OCI-LY1 (cell line): ENCODE measurements around the gene NPAS3.

Source experiments
- EZH2 ChIP-seq: fragments of 200-600 bp; sonication (generic), shearing (Covaris generic); IDR thresholded peaks from 2 replicates; pipeline ENCODE4 v1.8.0; 2017; ENCODE audit warnings: borderline replicate concordance, mixed run types, mild to moderate bottlenecking, antibody characterized with exemption, low read length, moderate library complexity, mixed read lengths
- TF ChIP-seq, protein P1 (sequence below): fragments of 200-600 bp; sonication (generic), shearing (Covaris generic); IDR thresholded peaks from 2 replicates; pipeline ENCODE4 v1.5.1; 2017; ENCODE audit warnings: mild to moderate bottlenecking, antibody characterized with exemption, low read length, moderate library complexity, mixed read lengths

DNA sequence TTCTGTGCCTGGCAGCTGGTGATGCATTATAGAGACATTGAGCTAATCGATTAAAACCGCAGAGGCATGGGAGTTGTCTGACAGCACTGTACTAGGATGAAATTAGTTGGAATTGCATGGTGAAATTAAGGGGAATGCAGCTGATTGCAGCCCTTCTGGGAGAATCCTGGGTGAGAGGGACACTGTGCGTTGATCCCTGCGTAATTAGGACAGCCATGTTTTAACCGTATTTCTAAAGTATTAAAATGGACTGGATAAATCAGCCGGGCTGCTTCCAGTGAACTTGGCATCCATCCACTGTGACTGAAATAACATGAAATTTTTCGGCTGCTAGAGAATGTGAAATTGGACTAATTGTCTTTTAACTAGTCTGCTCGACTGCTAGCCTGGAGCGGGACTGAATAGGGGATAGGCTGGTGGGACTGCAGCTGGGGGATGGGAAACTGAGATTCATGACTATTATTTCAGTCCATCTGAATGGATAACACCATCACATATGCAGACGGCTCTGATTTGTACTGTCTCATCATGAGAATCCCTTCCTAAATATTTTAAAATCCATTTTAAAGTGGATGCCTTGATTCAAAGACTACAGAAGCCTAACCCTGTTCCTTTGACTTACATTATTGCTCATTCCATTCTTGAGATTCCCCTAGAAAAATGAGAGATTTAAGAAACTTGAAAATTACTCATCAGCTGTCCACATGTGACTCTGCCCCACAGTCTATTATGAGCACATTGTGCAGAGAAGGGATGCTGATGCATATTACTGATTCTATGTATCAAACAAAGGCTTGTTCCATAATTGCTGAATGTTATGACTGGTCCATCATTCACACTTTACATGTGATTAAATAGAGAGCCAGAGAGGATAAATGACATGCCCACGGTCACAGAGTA is 343.9 kb downstream of the NPAS3 start:
- TF ChIP-seq, protein P1, sequence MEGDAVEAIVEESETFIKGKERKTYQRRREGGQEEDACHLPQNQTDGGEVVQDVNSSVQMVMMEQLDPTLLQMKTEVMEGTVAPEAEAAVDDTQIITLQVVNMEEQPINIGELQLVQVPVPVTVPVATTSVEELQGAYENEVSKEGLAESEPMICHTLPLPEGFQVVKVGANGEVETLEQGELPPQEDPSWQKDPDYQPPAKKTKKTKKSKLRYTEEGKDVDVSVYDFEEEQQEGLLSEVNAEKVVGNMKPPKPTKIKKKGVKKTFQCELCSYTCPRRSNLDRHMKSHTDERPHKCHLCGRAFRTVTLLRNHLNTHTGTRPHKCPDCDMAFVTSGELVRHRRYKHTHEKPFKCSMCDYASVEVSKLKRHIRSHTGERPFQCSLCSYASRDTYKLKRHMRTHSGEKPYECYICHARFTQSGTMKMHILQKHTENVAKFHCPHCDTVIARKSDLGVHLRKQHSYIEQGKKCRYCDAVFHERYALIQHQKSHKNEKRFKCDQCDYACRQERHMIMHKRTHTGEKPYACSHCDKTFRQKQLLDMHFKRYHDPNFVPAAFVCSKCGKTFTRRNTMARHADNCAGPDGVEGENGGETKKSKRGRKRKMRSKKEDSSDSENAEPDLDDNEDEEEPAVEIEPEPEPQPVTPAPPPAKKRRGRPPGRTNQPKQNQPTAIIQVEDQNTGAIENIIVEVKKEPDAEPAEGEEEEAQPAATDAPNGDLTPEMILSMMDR: no peak
- TF ChIP-seq EZH2: no peak
